ENCODE measurements around the gene SNX8. TPM values are rescaled to one million over a fixed set of nuclear protein-coding genes. Genes with fewer than 3 reads are reported as not detected.

Gene SNX8
- total and polyA plus RNA-seq, 9 of the 15 experiments (the other 6 are each of a cell fraction or from before 2014, with no cell fraction given) = 2.7 to 51.6 (median 16.9) TPM

DNA sequence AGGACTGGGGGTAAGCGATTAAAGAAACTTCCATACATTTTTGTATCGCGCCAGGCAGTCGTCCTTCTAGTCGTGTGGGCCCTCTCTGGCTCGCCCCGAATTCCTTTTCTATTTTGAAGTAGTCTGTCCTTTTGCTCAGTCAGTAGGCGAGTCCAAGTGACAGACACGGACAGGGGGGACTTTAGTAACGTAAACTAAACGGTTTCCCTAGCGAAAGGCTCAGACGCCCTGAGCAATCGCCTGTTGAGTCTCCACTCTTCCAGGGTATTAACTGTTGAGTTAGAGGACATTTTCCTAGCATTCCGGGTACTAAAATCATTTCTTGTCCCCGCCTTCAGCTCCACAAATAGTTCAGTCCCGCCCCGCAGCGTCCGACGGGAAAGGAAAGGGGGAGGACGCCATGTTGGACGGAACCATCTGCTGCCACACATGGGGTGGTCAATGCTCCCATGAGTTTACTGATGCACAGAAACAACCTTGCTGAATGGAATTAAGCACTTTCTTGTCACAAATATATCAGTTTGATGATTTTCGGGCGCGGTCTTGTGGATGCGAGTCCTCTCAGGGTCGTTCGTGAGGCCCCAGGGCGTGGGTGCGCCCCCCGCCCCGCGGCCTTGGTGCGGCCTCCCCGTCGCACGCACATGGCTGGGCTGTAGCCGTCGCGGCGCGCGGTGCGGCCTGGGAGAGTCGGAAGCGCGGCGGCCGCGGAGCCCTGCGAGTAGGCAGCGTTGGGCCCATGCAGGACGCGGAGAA lies 40.1 kb upstream of the SNX8 start, which contains the start of gene EIF3B (continued):
- TF ChIP-seq CCAR2 (IDR thresholded peaks at IDR 0.05; ENCODE audit: low read depth, low read length) (no peak), SIX5 (IDR thresholded peaks at IDR 0.05; ENCODE audit: borderline replicate concordance in 1 of 2, insufficient read depth in 1 of 2, low read depth in 1 of 2, low read length in 2 of 2) (peak; percentile 45 to 52; a peak in 3 of 4 replicates), ZNF140 (CRISPR knock-in tag; IDR thresholded peaks at IDR 0.05) (no peak), IFI16 (CRISPR knock-in tag; IDR thresholded peaks at IDR 0.05) (no peak), JUNB (CRISPR knock-in tag; conservative IDR thresholded peaks at IDR 0.05) (no peak), ZNF311 (CRISPR knock-in tag; IDR thresholded peaks at IDR 0.05) (no peak), HOMEZ (CRISPR knock-in tag; IDR thresholded peaks at IDR 0.05) (no peak), SIN3A (IDR thresholded peaks at IDR 0.05; ENCODE audit: borderline replicate concordance in 2 of 2, control insufficient read depth in 1 of 2, low read depth in 2 of 2, low read length in 2 of 2) (peak; percentile 32 to 93; a peak in 2 of 4 replicates), CREB1 (IDR thresholded peaks at IDR 0.05) (peak; percentile 43), CREB1 (CRISPR knock-in tag; IDR thresholded peaks at IDR 0.05) (peak; percentile 72), ZNF274 (IDR thresholded peaks at IDR 0.05; ENCODE audit: borderline replicate concordance, low read depth, low read length) (no peak), KDM1A (IDR thresholded peaks at IDR 0.05) (no peak)
- TF ChIP-seq, protein P1, sequence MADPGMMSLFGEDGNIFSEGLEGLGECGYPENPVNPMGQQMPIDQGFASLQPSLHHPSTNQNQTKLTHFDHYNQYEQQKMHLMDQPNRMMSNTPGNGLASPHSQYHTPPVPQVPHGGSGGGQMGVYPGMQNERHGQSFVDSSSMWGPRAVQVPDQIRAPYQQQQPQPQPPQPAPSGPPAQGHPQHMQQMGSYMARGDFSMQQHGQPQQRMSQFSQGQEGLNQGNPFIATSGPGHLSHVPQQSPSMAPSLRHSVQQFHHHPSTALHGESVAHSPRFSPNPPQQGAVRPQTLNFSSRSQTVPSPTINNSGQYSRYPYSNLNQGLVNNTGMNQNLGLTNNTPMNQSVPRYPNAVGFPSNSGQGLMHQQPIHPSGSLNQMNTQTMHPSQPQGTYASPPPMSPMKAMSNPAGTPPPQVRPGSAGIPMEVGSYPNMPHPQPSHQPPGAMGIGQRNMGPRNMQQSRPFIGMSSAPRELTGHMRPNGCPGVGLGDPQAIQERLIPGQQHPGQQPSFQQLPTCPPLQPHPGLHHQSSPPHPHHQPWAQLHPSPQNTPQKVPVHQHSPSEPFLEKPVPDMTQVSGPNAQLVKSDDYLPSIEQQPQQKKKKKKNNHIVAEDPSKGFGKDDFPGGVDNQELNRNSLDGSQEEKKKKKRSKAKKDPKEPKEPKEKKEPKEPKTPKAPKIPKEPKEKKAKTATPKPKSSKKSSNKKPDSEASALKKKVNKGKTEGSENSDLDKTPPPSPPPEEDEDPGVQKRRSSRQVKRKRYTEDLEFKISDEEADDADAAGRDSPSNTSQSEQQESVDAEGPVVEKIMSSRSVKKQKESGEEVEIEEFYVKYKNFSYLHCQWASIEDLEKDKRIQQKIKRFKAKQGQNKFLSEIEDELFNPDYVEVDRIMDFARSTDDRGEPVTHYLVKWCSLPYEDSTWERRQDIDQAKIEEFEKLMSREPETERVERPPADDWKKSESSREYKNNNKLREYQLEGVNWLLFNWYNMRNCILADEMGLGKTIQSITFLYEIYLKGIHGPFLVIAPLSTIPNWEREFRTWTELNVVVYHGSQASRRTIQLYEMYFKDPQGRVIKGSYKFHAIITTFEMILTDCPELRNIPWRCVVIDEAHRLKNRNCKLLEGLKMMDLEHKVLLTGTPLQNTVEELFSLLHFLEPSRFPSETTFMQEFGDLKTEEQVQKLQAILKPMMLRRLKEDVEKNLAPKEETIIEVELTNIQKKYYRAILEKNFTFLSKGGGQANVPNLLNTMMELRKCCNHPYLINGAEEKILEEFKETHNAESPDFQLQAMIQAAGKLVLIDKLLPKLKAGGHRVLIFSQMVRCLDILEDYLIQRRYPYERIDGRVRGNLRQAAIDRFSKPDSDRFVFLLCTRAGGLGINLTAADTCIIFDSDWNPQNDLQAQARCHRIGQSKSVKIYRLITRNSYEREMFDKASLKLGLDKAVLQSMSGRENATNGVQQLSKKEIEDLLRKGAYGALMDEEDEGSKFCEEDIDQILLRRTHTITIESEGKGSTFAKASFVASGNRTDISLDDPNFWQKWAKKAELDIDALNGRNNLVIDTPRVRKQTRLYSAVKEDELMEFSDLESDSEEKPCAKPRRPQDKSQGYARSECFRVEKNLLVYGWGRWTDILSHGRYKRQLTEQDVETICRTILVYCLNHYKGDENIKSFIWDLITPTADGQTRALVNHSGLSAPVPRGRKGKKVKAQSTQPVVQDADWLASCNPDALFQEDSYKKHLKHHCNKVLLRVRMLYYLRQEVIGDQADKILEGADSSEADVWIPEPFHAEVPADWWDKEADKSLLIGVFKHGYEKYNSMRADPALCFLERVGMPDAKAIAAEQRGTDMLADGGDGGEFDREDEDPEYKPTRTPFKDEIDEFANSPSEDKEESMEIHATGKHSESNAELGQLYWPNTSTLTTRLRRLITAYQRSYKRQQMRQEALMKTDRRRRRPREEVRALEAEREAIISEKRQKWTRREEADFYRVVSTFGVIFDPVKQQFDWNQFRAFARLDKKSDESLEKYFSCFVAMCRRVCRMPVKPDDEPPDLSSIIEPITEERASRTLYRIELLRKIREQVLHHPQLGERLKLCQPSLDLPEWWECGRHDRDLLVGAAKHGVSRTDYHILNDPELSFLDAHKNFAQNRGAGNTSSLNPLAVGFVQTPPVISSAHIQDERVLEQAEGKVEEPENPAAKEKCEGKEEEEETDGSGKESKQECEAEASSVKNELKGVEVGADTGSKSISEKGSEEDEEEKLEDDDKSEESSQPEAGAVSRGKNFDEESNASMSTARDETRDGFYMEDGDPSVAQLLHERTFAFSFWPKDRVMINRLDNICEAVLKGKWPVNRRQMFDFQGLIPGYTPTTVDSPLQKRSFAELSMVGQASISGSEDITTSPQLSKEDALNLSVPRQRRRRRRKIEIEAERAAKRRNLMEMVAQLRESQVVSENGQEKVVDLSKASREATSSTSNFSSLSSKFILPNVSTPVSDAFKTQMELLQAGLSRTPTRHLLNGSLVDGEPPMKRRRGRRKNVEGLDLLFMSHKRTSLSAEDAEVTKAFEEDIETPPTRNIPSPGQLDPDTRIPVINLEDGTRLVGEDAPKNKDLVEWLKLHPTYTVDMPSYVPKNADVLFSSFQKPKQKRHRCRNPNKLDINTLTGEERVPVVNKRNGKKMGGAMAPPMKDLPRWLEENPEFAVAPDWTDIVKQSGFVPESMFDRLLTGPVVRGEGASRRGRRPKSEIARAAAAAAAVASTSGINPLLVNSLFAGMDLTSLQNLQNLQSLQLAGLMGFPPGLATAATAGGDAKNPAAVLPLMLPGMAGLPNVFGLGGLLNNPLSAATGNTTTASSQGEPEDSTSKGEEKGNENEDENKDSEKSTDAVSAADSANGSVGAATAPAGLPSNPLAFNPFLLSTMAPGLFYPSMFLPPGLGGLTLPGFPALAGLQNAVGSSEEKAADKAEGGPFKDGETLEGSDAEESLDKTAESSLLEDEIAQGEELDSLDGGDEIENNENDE (IDR thresholded peaks at IDR 0.05; ENCODE audit: low read depth, low read length) = no peak

Measured in K562 (cell line).